SK-N-SH treated with all-trans-retinoic acid at 6 μM for 48 hours (cell line): Measurements from ENCODE around the gene C1QC.

Experiments
- CREB5 ChIP-seq: fragments of 250-450 bp; sonication (Bioruptor Pico); IDR thresholded peaks from 2 replicates; pipeline ENCODE4 v1.5.1; 2020; ENCODE audit warnings: low read depth, mild to moderate bottlenecking, moderate library complexity
- PATZ1 ChIP-seq: fragments of 250-450 bp; sonication (Bioruptor Pico); IDR thresholded peaks from 2 replicates; pipeline ENCODE4 v1.8.0; 2020; ENCODE audit warnings: mild to moderate bottlenecking, moderate library complexity, borderline replicate concordance
- TCF4 ChIP-seq: fragments of 250-450 bp; sonication (Bioruptor Pico); IDR thresholded peaks from 2 replicates; pipeline ENCODE4 v1.8.0; 2021; ENCODE audit warnings: mild to moderate bottlenecking, moderate library complexity, borderline replicate concordance
- TSHZ2 ChIP-seq: fragments of 250-450 bp; sonication (Bioruptor Pico); IDR thresholded peaks from 2 replicates; pipeline ENCODE4 v1.5.0; 2020; ENCODE audit warnings: mild to moderate bottlenecking, moderate library complexity
- ZFP30 ChIP-seq: fragments of 450-650 bp; formaldehyde crosslinking; IDR thresholded peaks from 2 replicates; pipeline ENCODE4 v1.5.0; 2022; ENCODE audit warnings: mild to moderate bottlenecking, moderate library complexity
- ZNF70 ChIP-seq: fragments of 450-650 bp; formaldehyde crosslinking; IDR thresholded peaks from 2 replicates; pipeline ENCODE4 v1.5.0; 2020; ENCODE audit warnings: mild to moderate bottlenecking, moderate library complexity

- TF ChIP-seq PATZ1 (CRISPR knock-in tag) (no peak), TSHZ2 (CRISPR knock-in tag) (no peak), ZFP30 (CRISPR knock-in tag) (no peak), CREB5 (no peak), ZNF70 (no peak), TCF4 (CRISPR knock-in tag) (no peak)
Observed at GRCh38 chr1:22646384-22646783, 3.0 kb downstream of the C1QC start.
